Motor neuron (in vitro differentiated cells): ENCODE data around the gene RPL7L1. TPM values are rescaled to one million over a fixed set of nuclear protein-coding genes. Genes with fewer than 3 reads are reported as not detected.

Experiments used
- ATAC-seq, 8 experiments: fragments of 200-7000 bp; cut with Tn5 transposase; replicated peaks in 6 of 8; 2 replicates each; pipeline ENCODE4 v1.8.0; 2021; ENCODE audit warnings: mild to moderate bottlenecking in 8 of 8, moderate library complexity in 8 of 8
- H3K27ac ChIP-seq, 2 donors: fragments of 250-450 bp; sonication (Bioruptor Pico); 2 replicates each; pipeline ENCODE4 v1.9.0; 2021; ENCODE audit warnings: antibody characterized with exemption in 2 of 2, mild to moderate bottlenecking in 2 of 2, moderate library complexity in 1 of 2
- H3K4me1 ChIP-seq, 2 donors: fragments of 250-450 bp; sonication (Bioruptor Pico); replicated peaks in 1 of 2; 2 replicates each; pipeline ENCODE4 v1.6.1; 2021; ENCODE audit warnings: antibody characterized with exemption in 2 of 2, mild to moderate bottlenecking in 2 of 2, moderate library complexity in 1 of 2
- H3K4me3 ChIP-seq, 5 donors: fragments of 250-450 bp; sonication (Bioruptor Pico); 2 replicates each; pipeline ENCODE4 v1.9.0; 2021; ENCODE audit warnings: antibody characterized with exemption in 5 of 5, mild to moderate bottlenecking in 5 of 5, moderate library complexity in 4 of 5
- WGBS, 10 experiments: fragments of 450-650 bp; shearing (Covaris generic); methylation state at CpG; one replicate each; pipeline ENCODE4 v1.0.0; 2022; 5-methylcytosine and 5-hydroxymethylcytosine counted together
- in situ Hi-C, 9 experiments: fragments of 400-800 bp; cut with MboI; loops; one replicate each; pipeline ENCODE4 v1.15.0; 2021; ENCODE audit warnings: low sequenced_read_pairs in 9 of 9, low pct_unique_long_range_greater_than_20kb in 2 of 9; ENCODE audit not compliant: unreplicated experiment in 9 of 9
- total RNA-seq, 8 experiments: library from RNA; unstranded; fragments of 300-600 nt; gene quantifications; 2 replicates each; pipeline versions ENCODE4 v1.2.3 to v1.2.4, GENCODE V29; 2022

Gene RPL7L1
- total RNA-seq, 8 experiments from 2014 or later, result 69.1 to 186 (median 109) TPM

GRCh38 chr6:42938987-42939809 lies 59.8 kb downstream of the RPL7L1 start:
- 40 to 100% (median 90%) methylated on average over 1 to 6 of the region's 9 CpGs; no CpG with 5 or more reads in 3 of the 10 experiments for WGBS, 10 experiments
- no peak overlapping the region for H3K27ac ChIP-seq
- no peaks in the 10 kb centered on the region for H3K4me1 ChIP-seq
- no peak overlapping the region for H3K4me3 ChIP-seq
- in situ Hi-C loops, result no loop called here
- ATAC-seq, result peak in 4 of 8 experiments; percentile 27 to 99 (median 76)

Other genes starting within 250 kb of the RPL7L1 start
- 1 to 10 TPM in 3 of 8 experiments, under 1 TPM in 5; 0.11 to 1.9 (median 0.51) TPM for gene PRPH2, start 157.0 kb upstream of the RPL7L1 start, total RNA-seq
- 10 to 100 TPM; 24.5 to 47.9 (median 34.5) TPM for gene TBCC, start 133.5 kb upstream of the RPL7L1 start, total RNA-seq
- 10 to 100 TPM in 1 of 8 experiments, 1 to 10 TPM in 7; 4.0 to 10.4 (median 8.8) TPM for gene BICRAL, start 97.6 kb upstream of the RPL7L1 start, total RNA-seq
- under 1 TPM in 1 of 8 experiments, not detected in 7; 0.45 TPM for gene PTCRA, start 36.4 kb downstream of the RPL7L1 start, total RNA-seq
- 10 to 100 TPM; 29.6 to 49.1 (median 33.4) TPM for gene CNPY3, start 49.9 kb downstream of the RPL7L1 start, total RNA-seq
- under 1 TPM in 6 of 8 experiments, not detected in 2; 0.11 to 0.62 (median 0.38) TPM for gene GNMT, start 81.1 kb downstream of the RPL7L1 start, total RNA-seq
- 10 to 100 TPM in 7 of 8 experiments, 1 to 10 TPM in 1; 8.6 to 24.3 (median 18.0) TPM for gene PEX6, start 99.6 kb downstream of the RPL7L1 start, total RNA-seq
- 10 to 100 TPM; 18.4 to 40.4 (median 29.4) TPM for gene PPP2R5D, start 105.0 kb downstream of the RPL7L1 start, total RNA-seq
- gene MEA1, start 134.3 kb downstream of the RPL7L1 start, total RNA-seq, result 100 to 1,000 TPM in 2 of 8 experiments, 10 to 100 TPM in 6; 47.7 to 111 (median 72.7) TPM
- 100 to 1,000 TPM in 4 of 8 experiments, 10 to 100 TPM in 4; 63.1 to 135 (median 100) TPM for gene KLHDC3, start 134.6 kb downstream of the RPL7L1 start, total RNA-seq
- gene RRP36, start 142.0 kb downstream of the RPL7L1 start, total RNA-seq, result 10 to 100 TPM; 44.1 to 85.0 (median 65.1) TPM
- gene CUL7, start 174.2 kb downstream of the RPL7L1 start, total RNA-seq, result 10 to 100 TPM; 14.4 to 33.7 (median 25.1) TPM
- gene MRPL2, start 179.8 kb downstream of the RPL7L1 start, total RNA-seq, result 10 to 100 TPM; 25.0 to 81.6 (median 42.7) TPM
- 10 to 100 TPM; 18.7 to 57.3 (median 32.7) TPM for gene KLC4, start 180.0 kb downstream of the RPL7L1 start, total RNA-seq
- gene PTK7, start 196.7 kb downstream of the RPL7L1 start, total RNA-seq, result 100 to 1,000 TPM in 3 of 8 experiments, 10 to 100 TPM in 5; 27.2 to 197 (median 48.3) TPM